Osteocyte (in vitro differentiated cells): ENCODE data around the gene FOXK2. TPM values are rescaled to one million over a fixed set of nuclear protein-coding genes. Genes with fewer than 3 reads are reported as not detected.

Source experiments
- DNase-seq: peaks from one replicate; pipeline ENCODE4 v3.0.0; 2021; ENCODE audit warnings: mixed read lengths; ENCODE audit not compliant: unreplicated experiment; ENCODE audit errors: extremely low spot score
- H3K27ac Mint-ChIP-seq: one replicate; pipeline ENCODE4 v1.8.0; 2021; ENCODE audit warnings: mild to moderate bottlenecking, mixed read lengths; ENCODE audit not compliant: unreplicated experiment
- H3K27me3 Mint-ChIP-seq: one replicate; pipeline ENCODE4 v1.8.0; 2021; ENCODE audit warnings: mixed read lengths; ENCODE audit not compliant: unreplicated experiment
- H3K36me3 Mint-ChIP-seq: one replicate; pipeline ENCODE4 v1.8.0; 2021; ENCODE audit warnings: mixed read lengths; ENCODE audit not compliant: unreplicated experiment
- H3K4me1 Mint-ChIP-seq: one replicate; pipeline ENCODE4 v1.8.0; 2021; ENCODE audit warnings: mixed read lengths; ENCODE audit not compliant: unreplicated experiment
- H3K4me3 Mint-ChIP-seq: one replicate; pipeline ENCODE4 v1.8.0; 2021; ENCODE audit warnings: mild to moderate bottlenecking, moderate library complexity, mixed read lengths; ENCODE audit not compliant: unreplicated experiment
- H3K9me3 Mint-ChIP-seq: one replicate; pipeline ENCODE4 v1.8.0; 2021; ENCODE audit warnings: mixed read lengths; ENCODE audit not compliant: unreplicated experiment
- long read RNA-seq: library from polyadenylated mRNA; unstranded; transcript quantifications from one replicate; pipeline ENCODE4 v2.0.0, GENCODE V29; 2021
- total RNA-seq: library from RNA; stranded (reverse); gene quantifications from 2 replicates; pipeline ENCODE4 v1.2.1, GENCODE V29; 2021
- TF ChIP-seq, protein P1 (sequence below): fragments of 200-600 bp; sonication (generic); IDR thresholded peaks from 2 replicates; pipeline ENCODE4 v1.5.0; 2021; ENCODE audit warnings: antibody characterized with exemption, mild to moderate bottlenecking, moderate library complexity

FOXK2 gene
- total RNA-seq: 59.9 and 65.1 TPM in 2 replicates
- long read RNA-seq, full-length matches to known transcripts: 28 of 51 reads
- long read RNA-seq, partial matches to known transcripts: 16 of 51 reads
- long read RNA-seq, other reads (novel, unspliced or antisense): 7 of 51 reads

DNA sequence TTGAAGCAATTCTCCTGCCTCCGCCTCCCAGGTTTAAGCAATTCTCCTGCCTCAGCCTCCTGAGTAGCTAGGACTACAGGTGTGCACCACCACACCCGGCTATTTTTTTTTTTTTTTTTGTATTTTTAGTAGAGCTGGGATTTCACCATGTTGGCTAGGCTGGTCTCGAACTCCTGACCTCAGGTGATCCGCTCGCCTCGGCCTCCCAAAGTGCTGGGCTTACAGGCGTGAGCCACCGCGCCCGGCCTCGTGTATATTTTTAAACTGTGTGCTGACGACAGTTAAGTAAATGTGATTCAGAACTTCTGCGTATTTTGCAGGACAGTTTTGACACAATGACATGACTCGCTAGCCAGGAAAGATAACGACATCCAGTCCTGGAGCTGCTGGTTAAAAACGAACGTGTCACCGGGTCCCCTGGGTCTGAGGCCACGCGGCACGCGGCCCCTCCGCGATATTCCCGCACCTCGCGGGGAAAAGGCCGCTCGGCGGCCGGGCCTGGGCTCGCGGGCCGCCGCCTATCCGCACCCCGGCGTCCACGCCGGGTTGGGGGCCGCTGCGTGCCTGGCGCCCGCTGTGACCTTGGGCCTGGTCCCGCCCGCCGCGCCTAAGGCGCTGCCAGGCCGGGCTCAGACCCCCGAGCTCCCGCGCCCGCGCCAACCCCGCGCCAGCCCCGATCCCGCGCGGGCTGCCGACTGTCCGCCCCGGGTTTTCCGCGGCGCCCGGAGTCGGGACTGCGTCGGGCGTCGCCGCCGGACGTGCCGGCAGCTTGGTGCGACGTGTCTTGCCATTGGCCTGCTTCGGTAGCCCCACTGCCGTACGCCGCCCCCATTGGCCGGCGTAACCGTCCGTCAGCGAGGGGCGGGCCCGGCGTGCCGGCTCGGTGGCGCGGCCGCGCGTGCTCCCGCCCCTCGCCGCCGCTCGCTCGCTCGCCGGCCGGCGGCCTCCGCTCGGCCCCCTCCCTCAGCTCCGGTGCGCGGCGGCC lies at the start of gene FOXK2:
TSS of gene FOXK2 (plus strand) at position 907 of the 985 bp plus-strand sequence. CDS start 157 bp downstream, outside the sequence.
- Mint-ChIP-seq H3K27me3 (no peaks in the 10 kb centered on the region), H3K4me3 (peak within 1 kb of the TSS; percentile 87), H3K4me1 (peaks cover 26% of the 10 kb centered on the region), H3K36me3 (no peaks in the 10 kb centered on the region), H3K9me3 (no peaks in the 10 kb centered on the region), H3K27ac (peak within 1 kb of the TSS; percentile 82)
- peak; percentile 98 for DNase-seq
- TF ChIP-seq, protein P1, sequence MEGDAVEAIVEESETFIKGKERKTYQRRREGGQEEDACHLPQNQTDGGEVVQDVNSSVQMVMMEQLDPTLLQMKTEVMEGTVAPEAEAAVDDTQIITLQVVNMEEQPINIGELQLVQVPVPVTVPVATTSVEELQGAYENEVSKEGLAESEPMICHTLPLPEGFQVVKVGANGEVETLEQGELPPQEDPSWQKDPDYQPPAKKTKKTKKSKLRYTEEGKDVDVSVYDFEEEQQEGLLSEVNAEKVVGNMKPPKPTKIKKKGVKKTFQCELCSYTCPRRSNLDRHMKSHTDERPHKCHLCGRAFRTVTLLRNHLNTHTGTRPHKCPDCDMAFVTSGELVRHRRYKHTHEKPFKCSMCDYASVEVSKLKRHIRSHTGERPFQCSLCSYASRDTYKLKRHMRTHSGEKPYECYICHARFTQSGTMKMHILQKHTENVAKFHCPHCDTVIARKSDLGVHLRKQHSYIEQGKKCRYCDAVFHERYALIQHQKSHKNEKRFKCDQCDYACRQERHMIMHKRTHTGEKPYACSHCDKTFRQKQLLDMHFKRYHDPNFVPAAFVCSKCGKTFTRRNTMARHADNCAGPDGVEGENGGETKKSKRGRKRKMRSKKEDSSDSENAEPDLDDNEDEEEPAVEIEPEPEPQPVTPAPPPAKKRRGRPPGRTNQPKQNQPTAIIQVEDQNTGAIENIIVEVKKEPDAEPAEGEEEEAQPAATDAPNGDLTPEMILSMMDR: no peak

- Mint-ChIP-seq H3K4me1 (no peaks in the 10 kb centered on the region), H3K27ac (no peak overlapping the region), H3K36me3 (peaks cover 30% of the 10 kb centered on the region), H3K27me3 (no peaks in the 10 kb centered on the region), H3K4me3 (no peak overlapping the region), H3K9me3 (no peaks in the 10 kb centered on the region)
- no peak for DNase-seq
- TF ChIP-seq, protein P1: no peak
Observed at GRCh38 chr17:82470065-82470464, 49.5 kb upstream of the FOXK2 start.

DNA sequence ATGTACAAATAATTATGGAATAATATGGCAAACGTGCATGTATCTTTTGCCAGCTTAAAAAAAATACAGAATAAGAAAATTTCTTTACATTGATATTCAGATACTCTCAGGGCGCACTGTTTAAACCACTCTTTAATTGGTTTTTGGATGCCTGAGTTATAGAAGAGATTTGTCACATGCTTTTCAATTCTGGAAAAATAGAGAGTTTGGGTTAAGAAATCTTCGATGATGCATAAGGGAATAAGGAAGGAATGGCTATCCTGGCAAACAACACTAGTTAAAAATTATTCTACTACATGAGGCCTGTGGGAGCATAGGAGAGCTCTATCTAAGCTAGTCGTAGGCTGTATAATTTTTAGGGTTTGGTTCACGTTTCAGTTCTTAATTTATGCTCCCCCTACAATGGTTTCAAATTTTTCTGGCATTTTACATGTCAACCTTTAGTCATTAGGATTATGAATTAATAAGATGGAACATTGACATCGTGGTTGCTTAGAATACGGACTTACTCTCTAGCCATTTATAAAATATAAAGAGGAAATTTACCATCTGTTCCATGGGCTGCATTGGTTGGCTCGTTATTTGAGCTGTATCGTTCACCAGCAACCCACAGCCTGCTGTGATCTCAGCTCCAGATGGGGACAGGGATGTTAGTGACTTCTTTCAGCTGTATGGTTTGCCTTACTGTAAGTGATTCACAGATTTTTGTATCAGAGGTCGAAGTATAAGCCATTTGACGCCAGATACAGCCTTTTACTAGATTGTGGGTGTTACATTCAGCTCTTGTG lies 45.1 kb upstream of the FOXK2 start:
- DNase-seq: no peak
- H3K27me3 Mint-ChIP-seq: no peaks in the 10 kb centered on the region
- H3K4me1 Mint-ChIP-seq: no peaks in the 10 kb centered on the region
- H3K4me3 Mint-ChIP-seq: no peak overlapping the region
- H3K27ac Mint-ChIP-seq: no peak overlapping the region
- no peaks in the 10 kb centered on the region for H3K9me3 Mint-ChIP-seq
- TF ChIP-seq, protein P1: no peak
- peaks cover 34% of the 10 kb centered on the region for H3K36me3 Mint-ChIP-seq

DNA sequence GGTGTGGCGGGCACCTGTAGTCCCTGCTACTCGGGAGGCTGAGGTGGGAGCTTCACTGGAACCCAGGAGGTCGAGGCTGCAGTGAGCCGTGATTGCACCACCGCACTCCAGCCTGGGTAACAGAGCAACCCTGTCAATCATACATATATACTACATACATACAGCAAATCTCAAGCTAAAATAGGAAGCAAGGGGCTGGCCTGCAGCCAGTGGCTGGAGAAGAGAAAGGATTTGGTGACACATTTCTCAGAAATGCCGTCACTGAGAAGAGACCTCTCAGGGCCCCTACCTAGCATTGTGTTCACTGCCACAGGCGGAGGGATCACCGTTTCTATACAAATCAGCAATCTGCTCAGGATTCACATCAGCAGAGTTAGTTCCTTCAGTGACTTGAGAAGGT lies 44.1 kb upstream of the FOXK2 start:
- Mint-ChIP-seq H3K4me1 (peaks cover 1% of the 10 kb centered on the region), H3K4me3 (no peak overlapping the region), H3K9me3 (no peaks in the 10 kb centered on the region), H3K27ac (no peak overlapping the region), H3K36me3 (peaks cover 35% of the 10 kb centered on the region), H3K27me3 (no peaks in the 10 kb centered on the region)
- no peak for DNase-seq
- TF ChIP-seq, protein P1: no peak
